Activated CD4-positive, alpha-beta T cell treated with anti-CD3 and anti-CD28 coated beads, Interleukin-2, Interleukin-4, amounts not matched to agents 100 ng/mL and 50 ng/mL, durations not matched to agents 16 hours and 8 hours (primary cell): ENCODE results near the gene ATRN.

Source experiments
- DNase-seq: peaks from one replicate; pipeline ENCODE4 v3.0.0-alpha.2; 2020; ENCODE audit warnings: low spot score

Gene ATRN

GRCh38 chr20:3658716-3659491, 188.1 kb downstream of the ATRN start:
- peak; percentile 78 for DNase-seq

GRCh38 chr20:3659492-3660261, 188.9 kb downstream of the ATRN start:
- DNase-seq = no peak

- DNase-seq = no peak
Observed at GRCh38 chr20:3660262-3661059, 189.6 kb downstream of the ATRN start.

GRCh38 chr20:3661060-3661813, 190.4 kb downstream of the ATRN start:
- no peak for DNase-seq

GRCh38 chr20:3661814-3662665, 191.2 kb downstream of the ATRN start:
- no peak for DNase-seq

GRCh38 chr20:3663031-3663701, 192.3 kb downstream of the ATRN start, which contains the start of gene GFRA4:
Gene GFRA4, minus strand, starts transcription at chr20:3663399. Its CDS starts 0 bp downstream, at chr20:3663399.
- DNase-seq = no peak

GRCh38 chr20:3663858-3664257, 193.0 kb downstream of the ATRN start:
- DNase-seq = no peak

GRCh38 chr20:3667434-3668037, 196.7 kb downstream of the ATRN start:
- no peak for DNase-seq

- DNase-seq = no peak
Observed at GRCh38 chr20:3669710-3670367, 199.0 kb downstream of the ATRN start.

GRCh38 chr20:3670511-3670910, 199.7 kb downstream of the ATRN start:
- DNase-seq = no peak

- no peak for DNase-seq
Observed at GRCh38 chr20:3670945-3671344, 200.1 kb downstream of the ATRN start.

GRCh38 chr20:3671986-3672546, 201.2 kb downstream of the ATRN start:
- no peak for DNase-seq

GRCh38 chr20:3672547-3673171, 201.8 kb downstream of the ATRN start:
- no peak for DNase-seq

- no peak for DNase-seq
Observed at GRCh38 chr20:3673221-3674070, 202.6 kb downstream of the ATRN start.

- DNase-seq = no peak
Observed at GRCh38 chr20:3674447-3674846, 203.6 kb downstream of the ATRN start.

- DNase-seq = no peak
Observed at GRCh38 chr20:3674995-3675900, 204.4 kb downstream of the ATRN start.
